Endothelial cell of umbilical vein (primary cell): ENCODE results near the gene ATXN1. TPM values are rescaled to one million over a fixed set of nuclear protein-coding genes. Genes with fewer than 3 reads are reported as not detected.
A peak's percentile ranks its signal among the peaks of the same experiment; 100 is the strongest.

ENCODE experiments used
- BruUV-seq: library from RNA; stranded (reverse); fragments of 400-500 nt; replicated peaks from 2 replicates; lab custom pipeline; 2021; lab: Mats Ljungman, UMichigan
- CTCF ChIA-PET: fragments of 300-600, 350-600 bp; sonication (Branson Sonifier 250); formaldehyde crosslinking; loops from one replicate; lab custom pipeline; 2021; ENCODE audit warnings: antibody characterized with exemption, inconsistent platforms; lab: Charles Lee
- POLR2A ChIA-PET: fragments of 300-600, 350-600 bp; sonication (Branson Sonifier 250); formaldehyde crosslinking; loops from one replicate; lab custom pipeline; 2021; ENCODE audit warnings: antibody characterized with exemption, inconsistent platforms; lab: Charles Lee
- DNase-seq: peaks from one replicate; pipeline ENCODE4 v3.0.0-alpha.2; 2011; ENCODE audit warnings: low read depth, low spot score
- FAIRE-seq: peaks from 2 replicates; lab custom pipeline; 2011; peaks lifted over from hg19 to GRCh38; lab: Jason Lieb, UNC
- H2AFZ ChIP-seq: 2 replicates; pipeline ENCODE4 v1.6.0; 2012; ENCODE audit warnings: low read depth, low read length, control low read depth, inconsistent platforms
- H3K27ac ChIP-seq: 2 replicates; pipeline ENCODE4 v1.5.1; 2011; ENCODE audit warnings: low read depth, mild to moderate bottlenecking, control low read depth, low read length, moderate library complexity; ENCODE audit not compliant: insufficient read depth
- H3K27me3 ChIP-seq, 2 experiments: 2 replicates each; pipeline versions ENCODE4 v1.6.0 to v1.6.1; 2011; ENCODE audit warnings: low read length in 2 of 2, mixed read lengths in 1 of 2; ENCODE audit not compliant: control insufficient read depth in 2 of 2, insufficient read depth in 2 of 2
- H3K36me3 ChIP-seq, 2 experiments: 2 replicates in 1 of 2; 3 replicates in 1 of 2; pipeline ENCODE4 v1.5.1; 2011; ENCODE audit warnings: low read length in 2 of 2, mild to moderate bottlenecking in 1 of 2, moderate library complexity in 1 of 2; ENCODE audit not compliant: control insufficient read depth in 2 of 2, insufficient read depth in 2 of 2; ENCODE audit errors: extremely low read depth in 1 of 2
- H3K4me1 ChIP-seq: 3 replicates; pipeline ENCODE4 v1.5.1; 2011; ENCODE audit warnings: mild to moderate bottlenecking, low read length; ENCODE audit not compliant: control insufficient read depth, insufficient read depth; ENCODE audit errors: extremely low read depth
- H3K4me2 ChIP-seq: 2 replicates; pipeline ENCODE4 v1.6.1; 2011; ENCODE audit warnings: low read length, control low read depth, mixed read lengths; ENCODE audit not compliant: insufficient read depth
- H3K4me3 ChIP-seq, 3 experiments: fragments of 200-600 bp in 1 of 3; sonication (generic), shearing (Covaris generic) in 1 of 3; replicated peaks in 1 of 3; 2 replicates each; pipeline ENCODE4 v1.5.1; 2011 to 2016; ENCODE audit warnings: control low read depth in 3 of 3, low read length in 3 of 3, mild to moderate bottlenecking in 2 of 3, inconsistent platforms in 1 of 3, low read depth in 1 of 3, moderate library complexity in 1 of 3; ENCODE audit not compliant: insufficient read depth in 1 of 3
- H3K79me2 ChIP-seq: 2 replicates; pipeline ENCODE4 v1.6.0; 2012; ENCODE audit warnings: low read length, inconsistent platforms; ENCODE audit not compliant: control insufficient read depth, insufficient read depth
- H3K9ac ChIP-seq: replicated peaks from 2 replicates; pipeline ENCODE3; 2011; ENCODE audit warnings: low read length, control low read depth; ENCODE audit not compliant: insufficient read depth; ENCODE audit errors: extremely low read depth
- H3K9me1 ChIP-seq: replicated peaks from 3 replicates; pipeline ENCODE4 v1.6.0; 2011; ENCODE audit warnings: mild to moderate bottlenecking, low read length; ENCODE audit not compliant: control insufficient read depth, insufficient read depth; ENCODE audit errors: extremely low read depth
- H3K9me3 ChIP-seq: replicated peaks from 2 replicates; pipeline ENCODE4 v1.5.1; 2012; ENCODE audit warnings: low read length, inconsistent platforms; ENCODE audit not compliant: control insufficient read depth, insufficient read depth
- H4K20me1 ChIP-seq: replicated peaks from 2 replicates; pipeline ENCODE3; 2011; ENCODE audit warnings: mild to moderate bottlenecking, low read length; ENCODE audit not compliant: control insufficient read depth, insufficient read depth; ENCODE audit errors: extremely low read depth
- CTCF ChIP-seq, 2 donors: IDR thresholded peaks; 1 replicate in 1 of 2; 2 replicates in 1 of 2; pipeline ENCODE4 v1.5.1; 2011; ENCODE audit warnings: low read length in 2 of 2, mild to moderate bottlenecking in 2 of 2, moderate library complexity in 2 of 2, control low read depth in 1 of 2, inconsistent platforms in 1 of 2, low read depth in 1 of 2; ENCODE audit not compliant: insufficient read depth in 1 of 2; ENCODE audit errors: extremely low read depth in 1 of 2
- EZH2 ChIP-seq: IDR thresholded peaks from 2 replicates; pipeline ENCODE4 v1.6.1; 2012; ENCODE audit warnings: borderline replicate concordance, low read depth, mild to moderate bottlenecking, moderate library complexity, low read length, inconsistent platforms; ENCODE audit not compliant: severe bottlenecking
- JUN ChIP-seq: IDR thresholded peaks from 2 replicates; pipeline ENCODE4 v1.6.1; 2011; ENCODE audit warnings: borderline replicate concordance, low read depth; ENCODE audit not compliant: insufficient read length, insufficient read depth
- POLR2A ChIP-seq: IDR thresholded peaks from 2 replicates; pipeline ENCODE4 v1.6.1; 2012; ENCODE audit warnings: low read depth, mild to moderate bottlenecking, control low read depth, low read length
- dilution Hi-C: fragments of 300-500 bp; cut with MboI; formaldehyde crosslinking; loops from one replicate; pipeline ENCODE4 v1.15.0; 2019; ENCODE audit warnings: low sequenced_read_pairs; ENCODE audit not compliant: extremely low pct_ligation_motif_present
- intact Hi-C: fragments of 100-400 bp; cut with micrococcal nuclease; formaldehyde crosslinking; loops from one replicate; pipeline ENCODE4 v1.10.0; 2022
- polyA plus RNA-seq, 4 experiments: library from polyadenylated mRNA; depleted of rRNA in 3 of 4; stranded (reverse) in 3 of 4; unstranded in 1 of 4; fragments of >200 nt; gene quantifications; 2 replicates each; pipeline versions ENCODE4 v1.2.1 to v1.2.3, GENCODE V29; 2011 to 2012; ENCODE audit warnings: missing spikeins in 1 of 4
- total RNA-seq: library from RNA; stranded (reverse); gene quantifications from 2 replicates; pipeline ENCODE4 v1.2.3, GENCODE V29; 2021

Gene ATXN1
- total and polyA plus RNA-seq, 2 donors (not counting 3 experiments of a cell fraction or from before 2014, with no cell fraction given), result 16.4 to 33.0 TPM

GRCh38 chr6:16637635-16638034 is 123.6 kb downstream of the ATXN1 start:
- H3K4me2 ChIP-seq, result no peak overlapping the region
- no peaks in the 10 kb centered on the region for H4K20me1 ChIP-seq
- no peak for TF ChIP-seq CTCF (IDR thresholded peaks at IDR 0.05; ENCODE audit: extremely low read depth in 1 of 2, insufficient read depth in 1 of 2, low read depth in 1 of 2, low read length in 2 of 2)
- no peak for TF ChIP-seq POLR2A
- no peak for TF ChIP-seq EZH2
- TF ChIP-seq JUN, result peak; percentile 8
- H3K36me3 ChIP-seq, result no peaks in the 10 kb centered on the region
- H3K79me2 ChIP-seq, result no peaks in the 10 kb centered on the region
- H2AFZ ChIP-seq, result no peak overlapping the region
- H3K9ac ChIP-seq, result no peak overlapping the region
- H3K27ac ChIP-seq, result no peak overlapping the region
- H3K27me3 ChIP-seq, result no peaks in the 10 kb centered on the region
- H3K9me3 ChIP-seq, result no peaks in the 10 kb centered on the region
- H3K4me3 ChIP-seq, result no peak overlapping the region
- H3K9me1 ChIP-seq, result no peaks in the 10 kb centered on the region
- POLR2A ChIA-PET, result no interaction called here
- intact Hi-C loops, result no loop called here
- CTCF ChIA-PET, result interaction anchor here (1.0 to 2.4 kb wide), 3 partner anchors 54 to 127 kb away, joined by 3 to 9 read pairs (median 3); partner anchors contain the start of gene ATXN1
- dilution Hi-C loops, result no loop called here
- DNase-seq (no peak), FAIRE-seq (no peak)
- peaks cover 9% of the 10 kb centered on the region for H3K4me1 ChIP-seq
- no TSS peak for BruUV-seq
